Adrenal gland (tissue), 12 donors: ENCODE data around the gene MORN5. TPM values are rescaled to one million over a fixed set of nuclear protein-coding genes. Genes with fewer than 3 reads are reported as not detected.

Experiments
- DNase-seq, 7 donors: peaks; one replicate each; pipeline ENCODE4 v3.0.0-alpha.2; 2019 to 2020
- H3K27ac ChIP-seq, 5 donors: fragments of 200-600 bp; sonication (generic) in 4 of 5; 1 replicate in 3 of 5; 2 replicates in 2 of 5; pipeline versions ENCODE4 v1.5.1 to v1.8.0; 2016 to 2020; ENCODE audit warnings: mild to moderate bottlenecking in 1 of 5
- H3K27me3 ChIP-seq: fragments of 200-600 bp; 2 replicates; pipeline ENCODE4 v1.8.0; 2021
- H3K36me3 ChIP-seq, 2 donors: fragments of 200-600 bp; replicated peaks in 1 of 2; 1 replicate in 1 of 2; 2 replicates in 1 of 2; pipeline versions ENCODE4 v1.5.1 to v1.8.0; 2018 to 2022
- H3K4me1 ChIP-seq, 2 donors: fragments of 200-600 bp; replicated peaks in 1 of 2; 1 replicate in 1 of 2; 2 replicates in 1 of 2; pipeline versions ENCODE4 v1.5.1 to v1.8.0; 2018 to 2021
- H3K4me3 ChIP-seq, 4 donors: fragments of 200-600 bp; sonication (generic) in 3 of 4; one replicate each; pipeline ENCODE4 v1.5.1; 2016 to 2018
- H3K9me3 ChIP-seq, 3 donors: fragments of 200-600 bp; sonication (generic) in 1 of 3; replicated peaks in 1 of 3; 1 replicate in 2 of 3; 2 replicates in 1 of 3; pipeline versions ENCODE4 v1.5.1 to v1.8.0; 2016 to 2021
- CTCF ChIP-seq, 6 experiments: fragments of 450-650 bp in 4 of 6; fragments of 200-600 bp in 2 of 6; sonication (generic) in 1 of 6; IDR thresholded peaks; 1 replicate in 5 of 6; 2 replicates in 1 of 6; pipeline versions ENCODE4 v1.5.1 to v1.8.0; 2016 to 2021; ENCODE audit warnings: antibody characterized with exemption in 6 of 6, mild to moderate bottlenecking in 2 of 6, moderate library complexity in 1 of 6
- POLR2A ChIP-seq, 2 donors: fragments of 450-650 bp; IDR thresholded peaks; one replicate each; pipeline ENCODE4 v1.6.1; 2017; ENCODE audit warnings: antibody characterized with exemption in 2 of 2, mild to moderate bottlenecking in 2 of 2, moderate library complexity in 1 of 2
- WGBS, 4 donors: extraction: QIAGEN DNeasy Blood & Tissue Kit in 2 of 4; methylation state at CpG; one replicate each; pipeline versions ENCODE4 v1.1.5 to v1.1.7; 2013 to 2017; 5-methylcytosine and 5-hydroxymethylcytosine counted together
- intact Hi-C, 2 donors: fragments of 100-400 bp; cut with DNase I; formaldehyde crosslinking; loops; one replicate each; pipeline versions ENCODE4 v1.14.1 to v1.15.0; 2022 to 2023
- polyA plus RNA-seq, 3 donors: library from polyadenylated mRNA; stranded (reverse); fragments of 200-250 nt in 2 of 3; fragments of 350-450 nt in 1 of 3; fragmentation: Illumina TruSeq in 1 of 3; extraction: RNeasy Lipid Tissue Mini Kit (QIAGEN cat#74804) in 1 of 3; gene quantifications; one replicate each; pipeline ENCODE4 v1.2.3, GENCODE V29; 2013 to 2014
- total RNA-seq, 9 donors: library from RNA; depleted of rRNA in 4 of 9; stranded (reverse); fragments of >200 nt in 4 of 9; fragments of 120-200 nt in 1 of 9; fragmentation: NEBNext Ultra II Directional in 1 of 9; extraction: Animal tissue kit (Norgen Biotek cat#: 25700) in 1 of 9; gene quantifications; one replicate each; pipeline versions ENCODE4 v1.1.0 to v1.2.4, GENCODE V29; 2013 to 2023
- donor health status: healthy with polysubstance abuse.
- donor health status: Bipolar disorder and iron deficiency.
- donor health status: DM: yes; HTN: yes; CAD: no.
- donor health status: DM: no; HTN: no; CAD: no.
- donor health status: DM: no; HTN: no; CAD: no.
- donor health status: DM: yes; HTN: yes; CAD: no.

MORN5 gene
- total and polyA plus RNA-seq, 12 donors, result 0.78 to 1.7 (median 0.80) TPM; not detected in 8

DNA sequence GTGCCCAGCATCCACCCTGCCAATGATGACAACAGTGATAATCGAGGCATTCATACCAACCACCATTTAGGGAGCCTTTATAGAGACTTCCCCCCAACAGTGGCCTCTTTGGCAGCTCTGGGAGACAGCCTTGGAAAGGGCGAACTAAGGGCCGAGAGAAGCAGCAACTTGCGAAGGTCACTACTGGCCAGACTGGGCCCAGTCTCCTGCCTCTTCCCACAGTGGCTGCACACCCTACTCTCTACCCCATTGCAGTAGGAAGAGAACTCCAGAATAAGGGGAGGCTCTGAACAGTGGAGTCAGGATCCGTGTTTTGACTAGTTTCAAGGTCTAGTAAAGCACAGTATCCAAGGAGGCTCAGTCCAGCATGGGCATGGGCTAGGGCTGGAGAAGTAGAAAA is 63.7 kb downstream of the MORN5 start:
- H3K4me3 ChIP-seq, result no peak overlapping the region
- peaks cover 13 to 37% of the 10 kb centered on the region in 2 donors for H3K4me1 ChIP-seq
- WGBS, 4 donors, result 73 to 83% (median 75%) methylated on average over 5 of the region's 5 CpGs
- H3K36me3 ChIP-seq, result no peaks in the 10 kb centered on the region
- intact Hi-C loops, result no loop called here
- peaks cover 98% of the 10 kb centered on the region for H3K27me3 ChIP-seq
- peak in 1 of 7 donors; percentile 14 for DNase-seq
- no peaks in the 10 kb centered on the region for H3K9me3 ChIP-seq
- TF ChIP-seq CTCF (IDR thresholded peaks at IDR 0.05) (no peak), POLR2A (IDR thresholded peaks at IDR 0.05) (no peak)
- H3K27ac ChIP-seq, result no peak overlapping the region

DNA sequence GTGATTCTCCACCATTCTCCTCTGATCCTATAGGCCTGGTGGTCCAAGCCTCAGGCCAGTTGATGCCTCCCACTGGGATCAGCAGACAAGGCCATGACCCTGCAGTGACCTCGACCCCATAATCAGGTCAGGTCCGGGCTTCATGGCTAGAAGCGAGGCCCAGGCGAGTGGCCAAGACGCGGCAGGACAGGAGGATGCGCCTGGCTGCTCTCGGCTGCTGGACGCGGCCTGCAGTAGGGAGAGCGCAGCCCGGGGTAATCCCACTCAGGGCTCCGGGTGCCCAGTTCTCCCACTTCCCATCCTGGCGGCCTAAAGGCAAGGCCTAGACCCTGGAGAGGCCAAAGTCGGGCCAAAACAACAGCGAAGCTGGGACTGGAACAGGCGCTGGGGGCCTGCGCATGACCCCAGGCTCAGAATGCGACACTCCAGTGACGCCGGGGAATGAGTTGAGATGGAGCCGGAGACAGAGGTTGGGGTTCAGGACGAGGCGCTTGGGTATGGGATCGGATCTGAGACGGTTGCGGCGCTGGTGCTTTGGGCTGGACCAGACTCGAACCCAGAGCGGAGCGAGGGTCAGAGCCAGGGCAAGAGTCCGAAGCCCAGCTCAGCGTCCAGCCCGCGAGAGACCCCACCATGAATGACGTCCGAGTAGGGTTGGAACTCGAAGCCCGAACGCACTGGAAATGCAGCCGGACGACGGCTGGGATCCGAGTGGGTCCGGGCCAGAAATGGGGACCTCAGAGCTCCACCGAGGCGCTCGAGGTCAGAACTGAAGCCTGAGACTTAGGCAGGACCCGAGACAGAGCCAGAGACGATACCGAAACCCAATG is 65.8 kb downstream of the MORN5 start:
- TF ChIP-seq POLR2A (IDR thresholded peaks at IDR 0.05), result no peak
- TF ChIP-seq CTCF (IDR thresholded peaks at IDR 0.05), result no peak
- no peaks in the 10 kb centered on the region for H3K9me3 ChIP-seq
- H3K27ac ChIP-seq, result no peak overlapping the region
- DNase-seq, result peak in 1 of 7 donors; percentile 35
- H3K4me1 ChIP-seq, result peaks cover 11 to 22% of the 10 kb centered on the region in 2 donors
- no peak overlapping the region for H3K4me3 ChIP-seq
- H3K36me3 ChIP-seq, result no peaks in the 10 kb centered on the region
- intact Hi-C loops, result no loop called here
- WGBS, 4 donors, result 40 to 59% (median 49%) methylated on average over 14 to 51 of the region's 51 CpGs
- H3K27me3 ChIP-seq, result peaks cover 98% of the 10 kb centered on the region

DNA sequence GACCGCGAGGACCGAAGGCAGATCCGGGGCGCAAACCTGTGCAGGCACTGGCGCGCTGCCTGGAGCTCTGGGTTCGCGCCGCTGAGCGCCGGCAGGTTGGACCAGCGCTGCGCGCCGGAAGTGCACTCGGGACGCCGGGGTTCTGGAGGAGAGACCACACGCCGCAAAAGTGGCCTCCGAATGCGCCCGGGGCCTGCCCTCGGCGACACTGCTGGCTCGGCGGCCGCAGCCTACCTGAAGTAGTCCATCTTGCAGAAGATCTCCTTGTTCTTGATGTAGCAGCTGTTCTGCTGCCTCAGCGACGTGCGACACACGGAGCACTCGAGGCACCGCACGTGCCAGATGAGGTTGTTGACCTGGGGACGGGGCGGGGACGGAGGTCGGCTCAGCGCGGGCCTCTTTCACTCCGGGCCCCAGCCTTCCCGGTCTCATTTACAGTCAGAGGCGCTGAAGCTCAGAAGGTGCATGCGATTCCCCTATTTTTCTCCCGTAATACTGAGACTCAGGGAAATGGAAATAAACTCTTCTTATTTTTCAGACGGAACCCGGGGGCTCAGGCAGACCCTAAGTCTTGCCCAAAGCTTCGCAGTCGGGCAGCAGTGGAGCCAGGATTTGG is 66.5 kb downstream of the MORN5 start:
- peak in 1 of 7 donors; percentile 24 for DNase-seq
- TF ChIP-seq POLR2A (IDR thresholded peaks at IDR 0.05), result no peak
- TF ChIP-seq CTCF (IDR thresholded peaks at IDR 0.05), result no peak
- Histone ChIP-seq H3K9me3 (no peaks in the 10 kb centered on the region), H3K4me3 (no peak overlapping the region), H3K27ac (no peak overlapping the region), H3K4me1 (peaks cover 11 to 19% of the 10 kb centered on the region in 2 donors), H3K27me3 (peaks cover 98% of the 10 kb centered on the region), H3K36me3 (no peaks in the 10 kb centered on the region)
- intact Hi-C loops, result no loop called here
- 17 to 58% (median 33%) methylated on average over 27 to 51 of the region's 51 CpGs for WGBS, 4 donors

- H3K36me3 ChIP-seq, result no peaks in the 10 kb centered on the region
- intact Hi-C loops, result no loop called here
- H3K27me3 ChIP-seq, result peaks cover 95% of the 10 kb centered on the region
- peaks cover 11 to 19% of the 10 kb centered on the region in 2 donors for H3K4me1 ChIP-seq
- TF ChIP-seq POLR2A (IDR thresholded peaks at IDR 0.05), result no peak
- no peak for TF ChIP-seq CTCF (IDR thresholded peaks at IDR 0.05)
- DNase-seq, result peak in 2 of 7 donors; percentile 8 to 23
- H3K4me3 ChIP-seq, result peak overlapping the region in 1 of 4 donors; percentile 55
- H3K27ac ChIP-seq, result no peak overlapping the region
- 14 to 37% (median 28%) methylated on average over 22 to 59 of the region's 59 CpGs for WGBS, 4 donors
- no peaks in the 10 kb centered on the region for H3K9me3 ChIP-seq
Observed at GRCh38 chr9:122226758-122227574, 67.3 kb downstream of the MORN5 start.
